ENCODE results near the gene TMEM132A.
A peak's percentile ranks its signal among the peaks of the same experiment; 100 is the strongest.

Gene TMEM132A

DNA sequence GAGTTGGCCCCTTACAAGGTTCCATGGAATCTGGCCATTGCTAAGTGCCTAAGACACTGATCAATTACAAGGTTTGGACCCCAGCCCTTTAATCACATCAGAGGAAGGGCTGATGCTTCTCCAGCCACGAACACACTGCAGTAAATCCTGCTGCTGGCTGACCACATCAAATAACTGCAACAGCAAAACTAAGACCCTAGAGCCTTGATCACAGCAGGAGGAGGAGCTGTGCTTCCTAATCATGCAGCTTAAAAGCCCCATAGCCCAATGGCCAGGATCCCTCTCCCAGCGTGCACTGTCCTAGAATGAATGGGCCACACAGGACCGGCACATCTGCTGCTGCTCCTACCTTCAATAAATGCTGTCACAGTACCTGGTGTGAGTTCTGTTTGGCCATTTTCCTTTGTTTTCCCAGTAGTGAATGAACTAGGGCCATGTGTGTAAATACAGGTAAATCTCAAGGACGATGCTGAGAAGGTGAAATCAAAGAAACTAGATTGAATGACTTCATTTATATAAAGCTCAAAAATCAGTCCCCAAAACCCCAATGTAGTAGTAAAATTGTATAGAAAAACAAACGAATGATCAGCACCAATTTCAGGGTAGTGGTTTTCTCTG is 44.2 kb upstream of the TMEM132A start:
- DNase-seq (ENCODE audit: extremely low read depth, low read depth): no peak
- no peak overlapping the region for H3K4me3 ChIP-seq (replicated peaks; ENCODE audit: low read depth, low read length)
- TF ChIP-seq, protein P1, sequence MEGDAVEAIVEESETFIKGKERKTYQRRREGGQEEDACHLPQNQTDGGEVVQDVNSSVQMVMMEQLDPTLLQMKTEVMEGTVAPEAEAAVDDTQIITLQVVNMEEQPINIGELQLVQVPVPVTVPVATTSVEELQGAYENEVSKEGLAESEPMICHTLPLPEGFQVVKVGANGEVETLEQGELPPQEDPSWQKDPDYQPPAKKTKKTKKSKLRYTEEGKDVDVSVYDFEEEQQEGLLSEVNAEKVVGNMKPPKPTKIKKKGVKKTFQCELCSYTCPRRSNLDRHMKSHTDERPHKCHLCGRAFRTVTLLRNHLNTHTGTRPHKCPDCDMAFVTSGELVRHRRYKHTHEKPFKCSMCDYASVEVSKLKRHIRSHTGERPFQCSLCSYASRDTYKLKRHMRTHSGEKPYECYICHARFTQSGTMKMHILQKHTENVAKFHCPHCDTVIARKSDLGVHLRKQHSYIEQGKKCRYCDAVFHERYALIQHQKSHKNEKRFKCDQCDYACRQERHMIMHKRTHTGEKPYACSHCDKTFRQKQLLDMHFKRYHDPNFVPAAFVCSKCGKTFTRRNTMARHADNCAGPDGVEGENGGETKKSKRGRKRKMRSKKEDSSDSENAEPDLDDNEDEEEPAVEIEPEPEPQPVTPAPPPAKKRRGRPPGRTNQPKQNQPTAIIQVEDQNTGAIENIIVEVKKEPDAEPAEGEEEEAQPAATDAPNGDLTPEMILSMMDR (IDR thresholded peaks at IDR 0.05; ENCODE audit: low read depth, low read length, missing control alignments): no peak

DNA sequence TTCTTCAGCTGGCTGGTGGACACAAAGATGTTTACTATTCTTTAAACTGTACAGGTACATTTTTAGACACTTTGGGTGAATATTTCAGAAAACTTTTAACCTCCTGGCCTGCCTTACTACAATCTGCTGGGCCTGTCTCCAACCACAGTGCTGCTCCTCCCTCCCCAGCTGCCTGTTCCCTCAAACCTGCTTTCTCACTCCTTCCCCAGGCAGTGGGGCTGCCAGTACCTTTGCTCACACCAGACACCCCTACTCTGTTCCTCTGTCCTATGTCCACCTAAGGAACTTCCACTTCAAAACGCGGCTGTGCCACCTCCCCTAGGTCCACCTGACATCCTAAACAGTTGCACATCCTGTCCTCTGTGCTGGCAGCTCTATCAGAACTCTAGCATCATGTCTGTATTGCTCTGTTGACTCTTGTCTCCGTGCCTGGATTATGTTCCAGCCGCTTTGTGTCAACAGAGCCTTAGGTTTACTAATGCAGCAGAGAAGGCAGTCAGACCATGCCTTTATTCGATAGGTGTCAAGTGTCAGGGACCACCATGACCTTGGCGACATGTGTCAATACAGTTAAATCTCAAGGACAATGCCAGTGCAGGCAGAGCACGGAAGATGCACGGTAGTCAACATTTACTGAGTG is 43.5 kb upstream of the TMEM132A start:
- TF ChIP-seq, protein P1 (IDR thresholded peaks at IDR 0.05; ENCODE audit: low read depth, low read length, missing control alignments): no peak
- no peak for DNase-seq (ENCODE audit: extremely low read depth, low read depth)
- H3K4me3 ChIP-seq (replicated peaks; ENCODE audit: low read depth, low read length): no peak overlapping the region

DNA sequence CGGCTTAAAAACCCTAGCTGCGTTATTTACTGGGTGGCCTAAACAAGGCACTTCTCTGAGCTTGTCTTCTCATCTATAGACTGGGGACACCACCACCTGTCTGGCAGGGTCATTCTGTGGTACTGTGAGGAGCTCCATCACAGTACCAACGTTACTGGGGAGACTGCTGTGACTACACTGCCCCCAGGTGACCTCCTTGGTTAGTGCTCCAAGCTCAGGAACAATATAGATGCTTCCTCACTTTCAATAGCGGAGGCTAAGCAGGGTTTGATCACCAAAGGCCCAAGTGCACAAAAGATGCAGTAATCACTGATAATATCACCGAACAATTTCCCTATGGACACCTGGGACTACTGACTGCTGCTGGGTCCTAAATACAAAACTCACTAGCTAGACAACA is 36.7 kb upstream of the TMEM132A start:
- DNase-seq (ENCODE audit: extremely low read depth, low read depth): no peak
- TF ChIP-seq, protein P1 (IDR thresholded peaks at IDR 0.05; ENCODE audit: low read depth, low read length, missing control alignments): peak; percentile 76

DNA sequence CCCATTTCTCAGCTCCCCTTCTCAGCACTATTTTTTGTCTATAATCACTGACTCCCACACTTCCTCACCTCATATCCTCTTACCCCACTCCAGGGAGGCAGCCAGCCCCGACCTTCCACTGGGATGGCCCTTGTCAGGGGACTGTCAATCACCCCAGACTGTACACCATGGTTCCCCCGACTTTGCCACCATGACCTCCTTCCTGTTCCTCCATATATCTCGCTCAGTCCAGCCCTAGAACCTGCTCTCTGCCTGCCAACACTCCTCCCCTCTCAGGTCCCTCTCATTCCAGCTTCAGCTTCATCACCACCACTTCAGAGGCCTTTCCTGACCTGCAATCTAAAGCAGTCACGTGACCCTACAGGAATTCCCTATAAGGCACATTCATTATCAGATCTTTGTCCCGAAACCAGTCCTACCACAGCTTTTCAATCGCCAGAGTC is 34.4 kb upstream of the TMEM132A start:
- no peak for DNase-seq (ENCODE audit: extremely low read depth, low read depth)
- TF ChIP-seq, protein P1 (IDR thresholded peaks at IDR 0.05; ENCODE audit: low read depth, low read length, missing control alignments): no peak
- H3K4me3 ChIP-seq (replicated peaks; ENCODE audit: low read depth, low read length): no peak overlapping the region

More for the DNA sequence above, 36.7 kb upstream of the TMEM132A start:
- H3K4me3 ChIP-seq (replicated peaks; ENCODE audit: low read depth, low read length): no peak overlapping the region

DNA sequence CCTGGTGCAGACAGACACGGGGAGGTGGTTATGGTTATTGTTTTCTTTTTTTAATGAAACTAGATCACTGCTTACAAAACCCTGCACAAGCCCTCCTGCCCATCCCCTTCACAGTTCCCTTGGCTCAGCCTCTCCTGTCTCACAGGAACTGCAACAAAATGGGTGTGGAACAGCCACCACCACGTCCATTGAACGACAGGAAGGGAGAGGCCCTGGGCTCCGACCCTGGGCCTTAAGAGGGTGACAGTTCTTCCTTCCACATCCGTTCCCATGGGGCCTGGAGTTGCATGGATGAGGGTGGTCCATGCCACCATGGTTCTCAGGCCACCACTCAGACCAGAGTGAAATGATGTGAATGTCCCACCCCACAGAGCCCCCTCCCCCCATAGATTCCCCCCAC is 33.6 kb upstream of the TMEM132A start:
- DNase-seq (ENCODE audit: extremely low read depth, low read depth): no peak
- H3K4me3 ChIP-seq (replicated peaks; ENCODE audit: low read depth, low read length): no peak overlapping the region
- TF ChIP-seq, protein P1 (IDR thresholded peaks at IDR 0.05; ENCODE audit: low read depth, low read length, missing control alignments): no peak

DNA sequence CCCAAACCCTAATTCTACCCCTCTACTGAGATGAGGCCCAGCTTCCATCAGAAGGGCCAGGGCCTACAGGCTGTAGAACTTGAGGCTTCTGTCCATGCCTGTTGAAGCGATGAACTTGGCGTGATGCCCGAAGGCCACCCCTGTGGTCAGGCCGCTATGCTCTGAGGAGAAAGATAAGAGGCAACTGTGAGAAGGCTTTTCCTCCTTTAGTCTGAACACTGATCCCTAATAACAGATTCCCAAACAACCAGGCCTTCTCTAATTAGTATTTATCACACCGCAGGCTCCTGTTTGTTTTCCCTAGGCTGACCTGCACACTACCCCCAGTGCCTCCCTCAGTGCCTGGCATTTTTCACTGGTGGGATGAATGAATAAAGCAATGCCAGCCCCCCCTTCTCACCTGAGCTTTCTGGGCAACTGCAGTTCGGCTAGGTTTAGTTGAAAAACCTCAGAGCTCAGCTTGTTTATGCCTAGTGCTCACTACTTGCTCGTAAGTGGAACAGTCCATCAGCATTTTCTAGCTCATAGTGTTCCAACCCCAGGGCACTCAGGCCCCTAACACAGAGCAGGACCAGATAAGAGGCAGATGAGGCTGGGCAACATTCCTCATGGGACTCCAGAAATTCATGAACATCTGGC is 33.0 kb upstream of the TMEM132A start:
- no peak for DNase-seq (ENCODE audit: extremely low read depth, low read depth)
- TF ChIP-seq, protein P1 (IDR thresholded peaks at IDR 0.05; ENCODE audit: low read depth, low read length, missing control alignments): no peak
- no peak overlapping the region for H3K4me3 ChIP-seq (replicated peaks; ENCODE audit: low read depth, low read length)

Measured in HFF-Myc (cell line).